HG03064 (cell line): ENCODE results near the gene GPR150.
A peak's percentile ranks its signal among the peaks of the same experiment; 100 is the strongest.
"Not testable (repeated sequence)": the region's sequence is repeated elsewhere in the genome, so short reads cannot be mapped to it uniquely, and the experiment has no call there.

Experiments used
- ATAC-seq: cut with Tn5 transposase; IDR thresholded peaks from one replicate; pipeline ENCODE4 v1.9.1; 2021; ENCODE audit warnings: low read depth; ENCODE audit not compliant: unreplicated experiment

Gene GPR150

DNA sequence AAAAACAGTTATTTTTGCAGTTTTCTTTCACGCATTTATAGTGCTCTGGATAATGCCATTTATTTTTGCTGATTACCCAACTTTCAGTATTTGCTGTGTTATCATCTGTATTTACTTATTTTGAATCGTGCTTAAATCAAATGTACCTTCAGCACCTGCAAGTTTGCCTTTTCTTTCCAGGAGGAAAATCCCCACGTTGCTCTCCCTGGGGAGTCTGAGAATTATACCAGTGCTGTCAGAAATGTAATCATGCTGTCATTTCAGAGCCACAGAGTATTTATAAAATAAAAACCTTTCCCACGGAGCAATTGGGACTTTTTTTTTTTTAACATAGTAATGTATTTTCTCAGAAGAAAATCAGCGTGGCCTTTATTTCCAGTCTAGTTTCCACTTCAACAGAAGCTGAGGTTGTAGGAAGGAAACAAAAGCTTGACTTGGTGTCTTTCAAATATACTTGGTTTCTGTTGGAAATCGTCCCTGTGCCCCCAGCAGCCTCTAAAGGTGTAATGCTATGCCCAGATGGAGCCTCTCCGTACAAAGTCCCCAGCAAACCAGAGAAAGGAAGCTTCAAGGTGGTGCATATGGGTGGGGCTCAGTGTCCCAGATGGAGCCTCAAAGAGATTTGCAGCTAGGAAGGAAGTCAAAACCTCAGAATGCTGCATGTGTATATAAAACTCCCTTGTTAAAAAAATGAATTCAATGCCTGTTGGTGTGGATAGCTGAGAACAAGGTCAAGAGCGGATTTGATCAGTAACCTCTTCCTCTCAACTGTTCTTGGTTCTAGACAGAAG, 2.1 kb downstream of the GPR150 start:
- ATAC-seq = no peak

DNA sequence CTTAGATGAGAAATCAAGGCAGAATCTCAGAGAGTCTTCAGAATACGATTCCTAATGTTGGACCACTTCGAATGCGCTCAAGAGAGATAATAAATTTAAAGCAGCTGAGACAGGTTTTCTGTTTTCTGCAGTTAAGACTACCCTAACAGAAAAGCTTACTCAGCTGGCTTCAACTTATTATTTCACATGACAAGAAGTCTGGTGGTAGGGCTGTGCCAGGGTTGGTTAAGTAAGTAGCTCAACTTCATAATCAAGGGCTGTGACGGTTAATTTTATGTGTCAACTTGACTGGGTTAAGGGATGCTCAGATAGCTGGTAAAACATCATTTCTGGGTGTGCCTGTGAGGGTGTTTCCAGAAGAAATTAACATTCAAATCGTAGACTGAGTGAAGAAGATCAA, 3.8 kb downstream of the GPR150 start:
- no peak for ATAC-seq

GRCh38 chr5:95624368-95624767, 4.5 kb downstream of the GPR150 start:
- ATAC-seq = no peak

GRCh38 chr5:95626701-95627100, 6.8 kb downstream of the GPR150 start:
- no peak for ATAC-seq

GRCh38 chr5:95627971-95628810, 8.3 kb downstream of the GPR150 start:
- no peak for ATAC-seq

DNA sequence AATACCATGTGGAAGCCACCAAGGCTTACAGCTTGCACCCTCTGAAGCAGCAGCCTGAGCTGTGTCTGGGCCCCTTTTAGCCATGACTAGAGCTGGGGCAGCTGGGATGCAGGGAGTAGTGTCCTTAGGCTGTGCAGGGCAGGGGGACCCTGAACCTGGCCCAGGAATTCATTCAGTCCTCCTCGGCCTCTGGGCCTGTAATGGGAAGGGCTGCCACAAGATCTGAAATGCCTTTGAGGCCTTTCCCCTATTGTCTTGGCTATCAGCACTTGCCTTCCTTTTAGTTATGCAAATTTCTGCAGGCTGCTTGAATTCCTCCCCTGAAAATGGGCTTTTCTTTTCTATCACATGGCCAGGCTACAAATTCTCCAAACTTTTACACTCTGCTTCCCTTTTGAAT, 9.0 kb downstream of the GPR150 start:
- ATAC-seq = no peak

GRCh38 chr5:95630394-95630917, 10.6 kb downstream of the GPR150 start:
- ATAC-seq = no peak

- peak; percentile 15 for ATAC-seq
These were observed 11.5 kb downstream of the GPR150 start for GRCh38 chr5:95631255-95631958.

DNA sequence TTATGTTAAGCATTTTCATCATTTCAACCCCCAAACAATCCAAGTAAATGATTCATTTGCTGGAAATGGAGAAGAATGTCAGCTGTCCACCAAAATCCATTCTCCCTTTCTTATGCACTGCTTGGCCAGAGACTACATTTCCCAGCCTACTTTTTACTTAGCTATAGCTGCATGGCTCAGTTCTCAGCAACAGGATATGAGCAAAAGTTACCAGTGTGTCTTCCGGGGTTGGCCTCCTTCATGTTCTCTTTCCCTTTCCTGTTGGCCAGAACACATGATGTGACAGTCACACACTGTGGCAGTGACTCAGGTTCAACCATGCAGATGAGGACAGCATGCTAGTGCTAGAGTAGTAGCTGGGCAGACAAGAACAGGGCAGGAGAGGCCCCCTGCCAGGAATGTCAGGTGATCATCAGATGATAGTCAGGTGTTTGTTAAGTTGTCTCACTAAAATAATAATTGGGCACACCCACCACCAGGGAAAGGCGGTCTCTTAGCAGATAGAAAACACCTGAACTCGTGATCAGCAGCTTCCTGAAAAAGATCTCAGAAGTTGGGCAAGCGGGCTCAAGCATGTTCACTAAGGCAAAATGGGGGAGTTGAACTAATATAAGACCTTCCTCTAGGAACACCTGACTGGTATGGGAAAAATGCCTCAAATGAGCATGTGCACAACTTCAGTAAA, 12.2 kb downstream of the GPR150 start:
- peak; percentile 94 for ATAC-seq

DNA sequence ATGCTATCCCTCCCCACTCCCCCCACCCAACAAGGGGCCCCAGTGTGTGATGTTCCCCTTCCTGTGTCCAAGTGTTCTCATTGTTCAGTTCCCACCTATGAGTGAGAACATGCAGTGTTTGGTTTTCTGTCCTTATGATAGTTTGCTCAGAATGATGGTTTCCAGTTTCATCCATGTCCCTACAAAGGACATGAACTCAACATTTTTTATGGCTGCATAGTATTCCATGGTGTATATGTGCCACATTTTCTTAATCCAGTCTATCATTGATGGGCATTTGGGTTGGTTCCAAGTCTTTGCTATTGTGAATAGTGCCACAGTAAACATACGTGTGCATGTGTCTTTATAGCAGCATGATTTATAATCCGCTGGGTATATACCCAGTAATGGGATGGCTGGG, 13.1 kb downstream of the GPR150 start:
- not testable (repeated sequence) for ATAC-seq

GRCh38 chr5:95633671-95634070, 13.8 kb downstream of the GPR150 start:
- ATAC-seq = no peak

DNA sequence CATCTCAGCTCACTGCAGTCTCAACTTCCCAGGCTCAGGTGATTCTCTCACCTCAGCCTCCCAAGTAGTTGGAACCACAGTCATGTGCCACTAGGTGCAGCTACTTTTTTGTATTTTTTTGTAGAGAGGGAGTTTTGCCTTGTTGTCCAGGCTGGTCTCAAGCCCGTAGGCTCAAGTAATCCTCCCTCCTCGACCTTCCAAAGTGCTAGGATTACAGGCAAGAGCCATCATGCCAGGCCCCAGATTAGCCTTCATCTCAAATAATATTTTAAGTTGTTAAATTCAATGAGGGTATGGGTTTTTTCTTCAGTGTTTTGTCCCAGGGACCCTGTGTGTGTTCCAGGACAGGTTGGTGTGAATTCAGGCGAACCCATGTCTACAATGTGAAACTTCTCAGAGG, 14.2 kb downstream of the GPR150 start:
- no peak for ATAC-seq

DNA sequence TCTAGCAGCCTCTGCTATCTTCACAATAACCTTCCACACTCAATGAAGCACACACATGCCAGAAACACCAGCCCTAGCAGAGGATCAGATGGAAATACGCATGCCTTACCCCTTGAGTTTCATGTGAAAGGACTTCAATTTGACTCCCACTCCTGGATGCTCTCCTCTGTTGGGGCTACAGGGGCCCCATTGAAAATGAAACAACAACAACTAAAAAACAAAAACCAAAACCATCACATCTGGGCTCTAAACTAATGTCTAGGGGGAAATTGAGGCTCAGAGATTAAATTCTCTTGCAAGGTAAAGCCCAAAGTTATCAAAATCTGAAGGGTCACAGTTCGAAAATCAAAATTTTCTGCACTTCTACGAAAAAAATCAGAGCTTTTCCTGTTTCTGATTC, 18.7 kb downstream of the GPR150 start:
- ATAC-seq = no peak

DNA sequence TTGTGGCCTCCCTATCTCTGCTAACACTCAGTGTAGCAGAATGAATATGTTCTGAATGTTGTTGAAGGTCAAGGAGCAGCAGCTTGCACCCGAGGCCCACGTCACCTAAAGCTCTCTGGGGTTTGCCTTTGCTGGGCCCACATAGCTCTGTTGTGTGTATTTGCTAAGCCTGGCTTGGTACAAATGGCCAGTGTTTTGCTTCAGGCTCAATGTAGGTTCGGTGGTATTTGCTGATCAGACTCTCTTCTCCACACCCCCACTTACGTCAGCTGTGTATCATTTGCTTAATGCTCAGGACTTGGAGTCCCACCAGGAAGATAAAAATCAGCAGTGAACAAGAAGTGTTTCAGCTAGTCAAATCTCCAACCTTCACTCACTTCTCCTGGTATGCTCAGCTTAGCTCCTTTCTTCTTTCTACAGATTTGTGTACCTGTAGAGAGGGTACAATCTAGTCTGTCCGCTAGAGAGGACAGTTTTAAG, 21.9 kb downstream of the GPR150 start:
- no peak for ATAC-seq

GRCh38 chr5:95643152-95643551, 23.3 kb downstream of the GPR150 start:
- no peak for ATAC-seq

DNA sequence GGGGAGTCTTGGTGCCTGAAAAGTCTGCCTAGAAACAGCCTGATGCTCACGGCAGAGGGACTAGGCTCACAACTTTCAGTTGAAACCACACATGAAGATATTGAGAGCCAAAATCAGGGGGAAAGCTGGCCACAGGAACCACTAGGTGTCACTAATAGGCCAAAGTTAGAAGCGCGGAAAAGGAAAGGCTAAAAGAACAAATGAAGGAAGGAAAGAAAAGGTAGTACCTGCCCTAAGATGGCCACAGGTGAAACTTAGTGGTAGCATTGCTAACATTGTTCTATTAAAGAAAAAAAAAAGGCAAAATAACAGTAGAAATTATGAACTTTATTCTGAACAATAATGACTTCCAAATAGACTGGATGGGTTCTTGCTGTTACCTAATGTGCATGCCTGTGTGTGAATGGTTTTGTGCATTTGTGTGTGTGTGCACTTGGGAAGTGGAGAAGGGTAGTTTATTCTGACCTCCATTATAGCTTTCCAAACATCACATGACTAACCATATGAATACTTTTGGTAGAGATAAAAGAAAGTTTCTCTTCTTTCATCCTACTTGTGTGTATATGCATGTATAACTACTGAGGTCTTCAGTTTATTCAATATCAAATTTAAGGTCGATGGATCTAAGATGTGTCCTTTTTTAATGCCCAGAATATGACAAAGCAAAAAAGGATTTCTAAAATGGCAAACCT, 24.6 kb downstream of the GPR150 start:
- ATAC-seq = peak; percentile 40

GRCh38 chr5:95646226-95646568, 26.3 kb downstream of the GPR150 start:
- ATAC-seq = not testable (repeated sequence)

- ATAC-seq = peak; percentile 98
These were observed 26.9 kb downstream of the GPR150 start, which contains the start of gene RFESD for GRCh38 chr5:95646569-95647431. RFESD (plus strand) TSS chr5:95646777; CDS start chr5:95652272, 5,495 bp downstream.
